HL-60 (cell line): Measurements from ENCODE around the gene MEPCE.

Source experiments
- DNase-seq, 2 experiments: peaks; one replicate each; pipeline ENCODE4 v3.0.0-alpha.2; 2010 to 2020; ENCODE audit warnings: low read depth in 1 of 2, low spot score in 1 of 2
- H3K27ac ChIP-seq: fragments of 250-450 bp; sonication (Bioruptor Pico); replicated peaks from 2 replicates; pipeline ENCODE4 v1.5.1; 2020; ENCODE audit warnings: mild to moderate bottlenecking, moderate library complexity
- H3K27me3 ChIP-seq: fragments of 250-450 bp; sonication (Bioruptor Pico); 2 replicates; pipeline ENCODE4 v1.5.1; 2021; ENCODE audit warnings: mild to moderate bottlenecking, moderate library complexity; ENCODE audit not compliant: insufficient read depth, poor library complexity, severe bottlenecking
- H3K4me3 ChIP-seq: replicated peaks from 2 replicates; pipeline ENCODE4 v1.5.1; 2011; ENCODE audit warnings: mild to moderate bottlenecking, control low read depth, low read length; ENCODE audit not compliant: insufficient read depth
- CTCF ChIP-seq: IDR thresholded peaks from one replicate; pipeline ENCODE4 v1.5.1; 2011; ENCODE audit warnings: low read length, control low read depth, inconsistent platforms; ENCODE audit not compliant: insufficient read depth
- GABPA ChIP-seq: IDR thresholded peaks from 2 replicates; pipeline ENCODE4 v1.6.1; 2012; ENCODE audit warnings: low read depth
- POLR2AphosphoS5 ChIP-seq: IDR thresholded peaks from 2 replicates; pipeline ENCODE4 v1.6.1; 2012; ENCODE audit warnings: low read depth
- REST ChIP-seq: IDR thresholded peaks from 2 replicates; pipeline ENCODE4 v1.6.1; 2012; ENCODE audit warnings: low read depth; ENCODE audit not compliant: insufficient replicate concordance
- SPI1 ChIP-seq: IDR thresholded peaks from 2 replicates; pipeline ENCODE4 v1.6.1; 2012; ENCODE audit warnings: low read depth, mild to moderate bottlenecking, borderline replicate concordance

The MEPCE gene

GRCh38 chr7:100476903-100477870, 47.6 kb downstream of the MEPCE start:
- no peak for TF ChIP-seq GABPA
- no peak for TF ChIP-seq SPI1
- TF ChIP-seq REST, result no peak
- TF ChIP-seq CTCF, result no peak
- no peak for TF ChIP-seq POLR2AphosphoS5
- Histone ChIP-seq H3K27ac (peak overlapping the region; percentile 94), H3K4me3 (peak overlapping the region; percentile 96), H3K27me3 (no peaks in the 10 kb centered on the region)
- peak in 1 of 2 experiments; percentile 45 for DNase-seq

GRCh38 chr7:100477871-100478267, 48.2 kb downstream of the MEPCE start:
- Histone ChIP-seq H3K4me3 (peak overlapping the region; percentile 96), H3K27me3 (no peaks in the 10 kb centered on the region), H3K27ac (peak overlapping the region; percentile 94)
- TF ChIP-seq REST (no peak), SPI1 (no peak), GABPA (no peak), CTCF (no peak), POLR2AphosphoS5 (no peak)
- DNase-seq, result no peak

- peak; percentile 95 to 98 for DNase-seq
- Histone ChIP-seq H3K27ac (peak within 1 kb of the TSS; percentile 94), H3K4me3 (peak within 1 kb of the TSS; percentile 96), H3K27me3 (peaks cover 3% of the 10 kb centered on the region)
- TF ChIP-seq REST (peak; percentile 12), SPI1 (peak; percentile 70; the same call in 1 of the 2 replicates), POLR2AphosphoS5 (peak; percentile 93), GABPA (no peak), CTCF (no peak)
Measured at GRCh38 chr7:100478958-100479660, 49.5 kb downstream of the MEPCE start, which contains the start of gene TSC22D4. TSS of gene TSC22D4 (minus strand) at chr7:100479214. CDS start at chr7:100478038, 1,176 bp downstream.
